Esophagus squamous epithelium (tissue), 5 donors: ENCODE data around the gene PRMT6. TPM values are rescaled to one million over a fixed set of nuclear protein-coding genes. Genes with fewer than 3 reads are reported as not detected.
"Not testable (repeated sequence)": the region's sequence is repeated elsewhere in the genome, so short reads cannot be mapped to it uniquely, and the experiment has no call there.

Experiments used
- DNase-seq: peaks from one replicate; lab custom pipeline; 2025; lab: John Stamatoyannopoulos, UW
- H3K27ac ChIP-seq, 4 donors: fragments of 200-600 bp; sonication (generic); one replicate each; pipeline ENCODE4 v1.5.1; 2016 to 2019; ENCODE audit warnings: mild to moderate bottlenecking in 1 of 4
- H3K27me3 ChIP-seq, 4 donors: fragments of 200-600 bp; sonication (generic); 1 replicate in 3 of 4; 2 replicates in 1 of 4; pipeline versions ENCODE4 v1.5.1 to v1.6.0; 2017 to 2021; ENCODE audit warnings: antibody characterized with exemption in 1 of 4
- H3K36me3 ChIP-seq, 3 donors: fragments of 200-600 bp; sonication (generic); one replicate each; pipeline ENCODE4 v1.5.1; 2016 to 2019
- H3K4me1 ChIP-seq, 3 donors: fragments of 200-600 bp; sonication (generic); one replicate each; pipeline ENCODE4 v1.5.1; 2017 to 2019
- H3K4me3 ChIP-seq, 4 donors: fragments of 200-600 bp; sonication (generic); 1 replicate in 3 of 4; 2 replicates in 1 of 4; pipeline ENCODE4 v1.5.1; 2016 to 2019; ENCODE audit warnings: mild to moderate bottlenecking in 2 of 4, moderate library complexity in 1 of 4
- H3K9me3 ChIP-seq, 3 donors: fragments of 200-600 bp; sonication (generic); one replicate each; pipeline ENCODE4 v1.5.1; 2016 to 2019
- POLR2A ChIP-seq, 4 donors: fragments of 450-650 bp; IDR thresholded peaks; one replicate each; pipeline ENCODE4 v1.6.1; 2017; ENCODE audit warnings: antibody characterized with exemption in 4 of 4, mild to moderate bottlenecking in 4 of 4, moderate library complexity in 3 of 4
- whole genome bisulfite sequencing, 2 donors: methylation state at CpG; one replicate each; pipeline ENCODE4 v1.1.5; 2018; 5-methylcytosine and 5-hydroxymethylcytosine counted together
- intact Hi-C: fragments of 100-400 bp; cut with DNase I; formaldehyde crosslinking; loops from one replicate; pipeline ENCODE4 v1.15.0; 2022
- total RNA-seq, 4 donors: library from RNA; depleted of rRNA; stranded (reverse); fragments of >200 nt; gene quantifications; one replicate each; pipeline ENCODE4 v1.1.0, GENCODE V29; 2016
- TF ChIP-seq, protein P1 (sequence below), 6 experiments: fragments of 450-650 bp in 4 of 6; fragments of 200-600 bp in 2 of 6; sonication (generic) in 2 of 6; IDR thresholded peaks; one replicate each; pipeline ENCODE4 v1.5.1; 2016 to 2019; ENCODE audit warnings: antibody characterized with exemption in 6 of 6, mild to moderate bottlenecking in 4 of 6, moderate library complexity in 4 of 6
- donor health status: DM: yes; HTN: yes; CAD: no.

PRMT6 gene
- total RNA-seq, 4 donors from 2014 or later: 8.2 to 20.6 (median 13.7) TPM

DNA sequence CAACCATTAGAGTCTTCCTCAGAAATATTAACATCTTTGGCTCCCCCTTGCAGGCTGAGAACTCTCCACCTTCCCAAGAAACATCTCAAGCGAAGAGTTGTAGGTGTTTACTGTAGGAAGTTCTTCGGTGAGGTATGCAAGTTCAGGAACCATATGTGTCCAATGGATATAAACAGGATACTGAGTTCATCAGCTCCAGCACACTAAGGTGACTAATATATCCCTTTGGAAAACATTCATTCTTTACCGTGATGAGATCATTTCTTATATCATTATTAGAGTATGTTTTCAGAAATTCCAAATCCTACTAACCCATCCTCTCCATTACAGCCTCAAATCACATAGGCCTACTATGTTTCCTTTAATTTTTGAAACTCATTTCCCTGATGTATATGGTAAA, 37.3 kb upstream of the PRMT6 start:
- Histone ChIP-seq H3K27ac (no peak overlapping the region), H3K9me3 (no peaks in the 10 kb centered on the region), H3K36me3 (no peaks in the 10 kb centered on the region), H3K27me3 (no peaks in the 10 kb centered on the region), H3K4me3 (no peak overlapping the region), H3K4me1 (no peaks in the 10 kb centered on the region)
- intact Hi-C loops: no loop called here
- no peak for DNase-seq
- WGBS, 2 donors: 68 to 81% methylated on average over 3 of the region's 3 CpGs
- TF ChIP-seq, protein P1, sequence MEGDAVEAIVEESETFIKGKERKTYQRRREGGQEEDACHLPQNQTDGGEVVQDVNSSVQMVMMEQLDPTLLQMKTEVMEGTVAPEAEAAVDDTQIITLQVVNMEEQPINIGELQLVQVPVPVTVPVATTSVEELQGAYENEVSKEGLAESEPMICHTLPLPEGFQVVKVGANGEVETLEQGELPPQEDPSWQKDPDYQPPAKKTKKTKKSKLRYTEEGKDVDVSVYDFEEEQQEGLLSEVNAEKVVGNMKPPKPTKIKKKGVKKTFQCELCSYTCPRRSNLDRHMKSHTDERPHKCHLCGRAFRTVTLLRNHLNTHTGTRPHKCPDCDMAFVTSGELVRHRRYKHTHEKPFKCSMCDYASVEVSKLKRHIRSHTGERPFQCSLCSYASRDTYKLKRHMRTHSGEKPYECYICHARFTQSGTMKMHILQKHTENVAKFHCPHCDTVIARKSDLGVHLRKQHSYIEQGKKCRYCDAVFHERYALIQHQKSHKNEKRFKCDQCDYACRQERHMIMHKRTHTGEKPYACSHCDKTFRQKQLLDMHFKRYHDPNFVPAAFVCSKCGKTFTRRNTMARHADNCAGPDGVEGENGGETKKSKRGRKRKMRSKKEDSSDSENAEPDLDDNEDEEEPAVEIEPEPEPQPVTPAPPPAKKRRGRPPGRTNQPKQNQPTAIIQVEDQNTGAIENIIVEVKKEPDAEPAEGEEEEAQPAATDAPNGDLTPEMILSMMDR (IDR thresholded peaks at IDR 0.05): no peak
- TF ChIP-seq POLR2A (IDR thresholded peaks at IDR 0.05): no peak

DNA sequence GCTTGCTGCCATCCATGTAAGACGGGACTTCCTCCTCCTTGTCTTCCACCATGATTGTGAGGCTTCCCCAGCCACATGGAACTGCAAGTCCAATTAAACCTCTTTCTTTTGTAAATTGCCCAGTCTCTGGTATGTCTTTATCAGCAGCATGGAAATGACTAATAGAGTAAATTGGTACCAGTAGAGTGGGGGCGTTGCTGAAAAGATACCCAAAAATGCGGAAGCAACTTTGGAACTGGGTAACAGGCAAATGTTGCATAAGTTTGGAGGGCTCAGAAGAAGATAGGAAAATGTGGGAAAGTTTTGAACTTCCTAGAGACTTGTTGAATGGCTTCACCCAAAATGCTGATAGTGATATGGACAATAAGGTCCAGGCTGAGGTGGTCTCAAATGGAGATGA, 17.6 kb upstream of the PRMT6 start:
- DNase-seq, H3K27me3 ChIP-seq, H3K36me3 ChIP-seq, H3K4me1 ChIP-seq, intact Hi-C loops, H3K27ac ChIP-seq, H3K9me3 ChIP-seq, H3K4me3 ChIP-seq: not testable (repeated sequence)
- WGBS, 2 donors: 82 to 85% methylated on average over 3 of the region's 3 CpGs

DNA sequence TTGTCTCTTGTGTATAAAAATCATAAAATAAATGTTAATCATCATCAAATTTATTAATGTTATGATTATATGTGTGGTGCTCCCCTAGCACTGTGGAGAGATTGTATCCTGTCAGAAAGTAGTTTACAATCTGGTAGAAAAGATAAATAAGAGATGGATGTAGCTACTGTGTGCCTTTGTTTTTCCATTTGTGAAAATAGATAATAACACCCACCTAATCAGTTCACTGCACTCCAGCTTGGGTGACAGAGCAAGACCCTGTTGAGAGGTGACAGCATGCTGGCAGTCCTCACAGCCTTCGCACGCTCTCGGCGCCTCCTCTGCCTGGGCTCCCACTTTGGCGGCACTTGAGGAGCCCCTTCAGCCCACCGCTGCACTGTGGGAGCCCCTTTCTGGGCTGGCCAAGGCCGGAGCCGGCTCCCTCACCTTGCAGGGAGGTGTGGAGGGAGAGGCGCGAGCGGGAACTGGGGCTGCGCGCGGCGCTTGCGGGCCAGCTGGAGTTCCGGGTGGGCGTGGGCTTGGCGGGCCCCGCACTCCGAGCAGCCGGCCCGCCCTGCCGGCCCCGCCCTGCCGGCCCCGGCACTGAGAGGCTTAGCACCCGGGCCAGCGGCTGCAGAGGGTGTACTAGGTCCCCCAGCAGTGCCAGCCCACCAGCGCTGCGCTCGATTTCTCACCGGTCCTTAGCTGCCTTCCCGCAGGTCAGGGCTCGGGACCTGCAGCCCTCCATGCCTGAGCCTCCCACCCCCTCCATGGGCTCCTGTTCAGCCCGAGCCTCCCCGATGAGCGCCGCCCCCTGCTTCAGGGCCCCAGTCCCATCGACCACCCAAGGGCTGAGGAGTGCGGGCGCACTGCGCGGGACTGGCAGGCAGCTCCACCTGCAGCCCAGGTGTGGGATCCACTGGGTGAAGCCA, 11.9 kb upstream of the PRMT6 start:
- H3K27me3 ChIP-seq, H3K27ac ChIP-seq, H3K9me3 ChIP-seq, intact Hi-C loops, H3K4me3 ChIP-seq, DNase-seq, H3K36me3 ChIP-seq, H3K4me1 ChIP-seq: not testable (repeated sequence)
- 100% methylated on average over 4 of the region's 44 CpGs for WGBS, 2 donors

DNA sequence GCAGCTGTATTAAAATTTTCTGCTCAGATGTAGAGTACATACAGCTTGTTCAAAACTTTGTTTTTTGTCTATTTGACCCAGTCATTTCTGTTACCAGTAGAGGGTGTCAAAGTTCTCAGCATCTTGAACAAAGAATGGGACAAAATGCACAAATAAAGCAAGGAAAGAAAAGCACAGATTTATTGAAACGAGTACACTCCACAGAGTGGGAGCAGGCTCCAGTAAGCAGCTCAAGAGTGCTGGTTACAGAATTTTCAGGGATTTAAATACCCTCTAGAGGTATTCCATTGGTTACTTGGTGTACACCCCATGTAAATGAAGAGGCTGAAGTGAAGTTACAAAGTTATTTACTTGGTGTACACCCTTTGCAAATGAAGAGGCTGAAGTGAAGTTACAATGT, 8.9 kb upstream of the PRMT6 start:
- Histone ChIP-seq H3K27ac (no peak overlapping the region), H3K4me3 (no peak overlapping the region), H3K9me3 (no peaks in the 10 kb centered on the region), H3K4me1 (no peaks in the 10 kb centered on the region), H3K36me3 (no peaks in the 10 kb centered on the region), H3K27me3 (no peaks in the 10 kb centered on the region)
- intact Hi-C loops: no loop called here
- WGBS, 2 donors: 79 to 81% methylated on average over 1 of the region's 1 CpG
- TF ChIP-seq, protein P1 (IDR thresholded peaks at IDR 0.05): no peak
- TF ChIP-seq POLR2A (IDR thresholded peaks at IDR 0.05): no peak
- DNase-seq: no peak

DNA sequence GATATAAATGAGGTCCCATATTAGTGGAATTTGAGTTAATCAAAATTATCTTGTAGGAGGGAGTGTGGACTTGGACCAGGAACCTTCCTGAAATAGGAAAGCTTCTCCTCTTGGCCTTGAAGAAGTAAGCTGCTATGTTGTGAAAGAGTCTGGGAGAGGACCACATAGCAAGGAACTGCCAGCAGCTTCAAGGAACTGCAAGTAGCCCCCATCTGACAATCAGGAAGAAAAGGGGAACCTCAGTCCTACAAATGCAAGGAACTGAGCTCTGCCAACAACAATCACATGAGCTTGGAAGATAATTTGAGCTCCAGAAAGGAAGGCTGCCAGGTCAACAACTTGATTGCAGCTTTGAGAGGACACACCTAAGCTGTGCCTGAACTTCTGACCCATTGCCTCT, 8.2 kb upstream of the PRMT6 start:
- DNase-seq: no peak
- no peak overlapping the region for H3K4me3 ChIP-seq
- H3K27ac ChIP-seq: no peak overlapping the region
- no peaks in the 10 kb centered on the region for H3K4me1 ChIP-seq
- H3K9me3 ChIP-seq: no peaks in the 10 kb centered on the region
- H3K36me3 ChIP-seq: no peaks in the 10 kb centered on the region
- intact Hi-C loops: no loop called here
- no peaks in the 10 kb centered on the region for H3K27me3 ChIP-seq
- TF ChIP-seq, protein P1 (IDR thresholded peaks at IDR 0.05): no peak
- TF ChIP-seq POLR2A (IDR thresholded peaks at IDR 0.05): no peak

DNA sequence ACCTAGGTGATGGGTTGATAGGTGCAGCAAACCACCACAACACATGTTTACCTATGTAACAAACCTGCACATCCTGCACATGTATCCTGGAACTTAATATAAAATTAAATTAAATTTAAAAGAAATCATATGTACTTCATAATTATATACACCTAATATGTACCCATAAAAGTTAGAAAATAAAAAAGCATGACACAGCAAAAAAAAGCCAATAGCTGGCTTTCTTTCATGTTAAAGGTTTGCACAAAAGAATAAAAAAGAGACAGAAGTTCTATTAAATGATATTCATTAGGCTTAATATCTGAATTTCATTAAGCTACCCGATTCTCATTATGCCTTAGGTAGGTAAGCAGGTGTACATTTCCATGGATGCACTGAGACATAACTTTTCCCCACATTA, 5.2 kb upstream of the PRMT6 start:
- intact Hi-C loops: no loop called here
- TF ChIP-seq, protein P1 (IDR thresholded peaks at IDR 0.05): no peak
- TF ChIP-seq POLR2A (IDR thresholded peaks at IDR 0.05): no peak
- DNase-seq: no peak
- Histone ChIP-seq H3K36me3 (no peaks in the 10 kb centered on the region), H3K27me3 (no peaks in the 10 kb centered on the region), H3K4me1 (peaks cover 0 to 4% (median 3%) of the 10 kb centered on the region in 3 donors), H3K9me3 (no peaks in the 10 kb centered on the region), H3K27ac (no peak overlapping the region), H3K4me3 (no peak overlapping the region)
- 82 to 92% methylated on average over 1 of the region's 1 CpG for WGBS, 2 donors

DNA sequence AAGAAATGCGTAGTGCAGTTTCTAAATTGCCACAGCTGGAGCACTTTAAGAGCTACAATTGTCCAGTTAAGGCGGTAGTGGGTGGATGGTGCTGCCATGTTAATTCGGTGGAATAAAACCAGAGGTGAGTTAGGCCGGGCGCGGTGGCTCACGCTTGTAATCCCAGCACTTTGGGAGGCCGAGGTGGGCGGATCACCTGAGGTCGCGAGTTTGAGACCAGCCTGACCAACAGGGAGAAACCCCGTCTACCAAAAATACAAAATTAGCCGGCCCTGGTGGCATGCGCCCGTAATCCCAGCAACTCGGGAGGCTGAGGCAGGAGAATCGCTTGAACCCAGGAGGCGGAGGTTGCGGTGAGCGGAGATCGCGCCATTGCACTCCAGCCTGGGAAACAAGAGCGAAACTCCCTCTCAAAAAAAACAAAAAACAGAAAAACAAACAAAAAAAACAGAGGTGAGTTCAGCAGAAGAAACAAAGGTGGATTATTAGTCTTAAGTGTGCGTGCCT, 502 bp upstream of the PRMT6 start:
- Histone ChIP-seq H3K4me1 (peaks cover 5 to 21% (median 12%) of the 10 kb centered on the region in 3 donors), H3K27ac (peak overlapping the region; percentile 76 to 94 (median 87)), H3K4me3 (peak overlapping the region; percentile 54 to 98 (median 82))
- DNase-seq, intact Hi-C loops, H3K27me3 ChIP-seq, H3K9me3 ChIP-seq, H3K36me3 ChIP-seq: not testable (repeated sequence)
- 87 to 88% methylated on average over 24 of the region's 24 CpGs for WGBS, 2 donors
